ENCODE measurements around the gene SLCO2A1.
A peak's percentile ranks its signal among the peaks of the same experiment; 100 is the strongest.

The SLCO2A1 gene

DNA sequence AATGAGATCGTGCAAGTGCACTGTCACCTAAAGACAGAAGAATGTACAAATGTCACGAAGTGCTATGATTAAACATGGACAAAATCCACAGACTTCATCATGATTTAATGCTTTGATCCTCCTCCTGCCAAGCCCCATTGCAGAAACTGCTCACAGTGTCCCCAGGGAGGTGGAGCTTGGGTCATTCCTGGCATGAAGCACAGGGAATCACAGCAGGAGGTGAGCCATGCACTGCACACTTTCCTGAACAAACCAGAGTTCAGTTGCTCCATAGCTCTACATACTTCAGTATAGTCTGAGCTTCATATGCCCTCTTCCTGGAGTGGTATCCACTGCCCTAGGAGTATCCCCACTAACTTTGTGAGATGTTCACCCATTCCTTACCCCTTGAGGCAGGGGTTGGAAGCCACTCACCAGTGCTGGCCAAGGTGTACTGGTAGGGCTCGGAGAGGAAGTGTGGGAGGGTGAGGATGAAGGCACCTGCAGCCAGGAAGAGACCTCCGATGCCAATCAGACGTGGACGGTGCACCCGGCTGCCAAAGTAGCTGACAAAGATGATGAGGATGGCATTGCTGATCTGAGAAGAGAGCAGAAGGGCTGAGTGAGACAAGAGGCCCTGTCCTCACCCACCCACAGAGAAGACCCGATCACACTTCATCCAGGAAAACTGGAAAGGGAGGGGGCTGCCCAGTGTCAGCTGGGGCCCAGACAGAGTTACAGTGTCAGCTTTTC is 56.3 kb downstream of the SLCO2A1 start:
- no peak for DNase-seq

DNA sequence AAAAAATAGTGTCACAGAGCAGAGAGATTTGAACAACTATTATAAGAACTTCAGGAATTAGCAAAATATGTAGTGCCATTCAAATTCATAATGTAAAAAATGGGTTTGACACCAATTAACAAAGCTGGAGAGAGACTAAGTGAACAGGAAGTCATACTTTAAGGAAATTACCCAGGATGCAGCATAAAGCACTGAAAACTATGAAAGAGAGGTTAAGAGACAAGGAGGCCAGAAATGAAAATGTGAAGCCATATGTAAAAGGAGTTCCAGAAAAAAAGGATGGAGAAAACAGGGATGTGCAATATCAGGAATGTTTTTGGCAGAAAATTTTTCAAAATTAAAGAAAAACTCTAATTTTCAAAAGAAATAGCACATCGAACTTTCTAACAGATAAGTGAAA is 57.6 kb downstream of the SLCO2A1 start:
- no peak for DNase-seq

DNA sequence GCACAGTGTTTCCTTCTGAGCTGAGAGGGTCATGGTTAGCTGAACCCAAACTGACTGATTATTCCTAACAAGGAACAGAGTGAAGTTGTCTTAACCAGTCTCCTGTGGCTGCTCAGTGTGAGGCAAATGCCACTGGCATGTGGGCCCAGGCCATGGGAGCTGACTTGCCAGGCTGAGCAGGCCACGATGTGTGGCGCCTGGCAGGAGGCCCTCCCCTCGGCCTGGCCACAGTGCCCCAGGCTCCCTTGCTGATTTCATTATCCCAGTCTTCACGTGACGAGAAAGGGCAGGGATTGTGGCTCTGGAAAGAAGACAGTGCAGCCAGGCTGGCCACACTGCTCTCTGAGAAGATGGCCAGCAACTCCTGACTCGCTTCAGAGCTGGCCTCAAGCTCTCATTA is 58.8 kb downstream of the SLCO2A1 start:
- DNase-seq = no peak

DNA sequence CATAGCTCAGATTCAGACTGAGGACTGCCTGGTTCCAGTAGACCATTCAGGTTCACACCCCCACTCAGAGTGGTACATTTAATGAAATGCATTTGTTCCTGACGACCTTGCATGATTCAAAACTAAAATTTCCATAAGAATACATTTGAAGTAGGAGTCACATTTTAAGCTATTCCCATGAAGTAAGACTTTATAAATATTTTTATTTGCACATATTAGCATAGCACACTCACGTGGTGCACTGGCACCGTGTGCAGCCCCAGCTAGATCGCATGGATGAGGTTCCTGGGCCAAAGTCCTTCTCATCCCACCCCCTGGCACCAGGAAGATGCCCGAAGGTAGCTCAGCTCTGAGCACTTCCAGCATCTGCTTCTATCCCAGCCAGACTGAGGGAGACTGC is 59.4 kb downstream of the SLCO2A1 start:
- DNase-seq = no peak

DNA sequence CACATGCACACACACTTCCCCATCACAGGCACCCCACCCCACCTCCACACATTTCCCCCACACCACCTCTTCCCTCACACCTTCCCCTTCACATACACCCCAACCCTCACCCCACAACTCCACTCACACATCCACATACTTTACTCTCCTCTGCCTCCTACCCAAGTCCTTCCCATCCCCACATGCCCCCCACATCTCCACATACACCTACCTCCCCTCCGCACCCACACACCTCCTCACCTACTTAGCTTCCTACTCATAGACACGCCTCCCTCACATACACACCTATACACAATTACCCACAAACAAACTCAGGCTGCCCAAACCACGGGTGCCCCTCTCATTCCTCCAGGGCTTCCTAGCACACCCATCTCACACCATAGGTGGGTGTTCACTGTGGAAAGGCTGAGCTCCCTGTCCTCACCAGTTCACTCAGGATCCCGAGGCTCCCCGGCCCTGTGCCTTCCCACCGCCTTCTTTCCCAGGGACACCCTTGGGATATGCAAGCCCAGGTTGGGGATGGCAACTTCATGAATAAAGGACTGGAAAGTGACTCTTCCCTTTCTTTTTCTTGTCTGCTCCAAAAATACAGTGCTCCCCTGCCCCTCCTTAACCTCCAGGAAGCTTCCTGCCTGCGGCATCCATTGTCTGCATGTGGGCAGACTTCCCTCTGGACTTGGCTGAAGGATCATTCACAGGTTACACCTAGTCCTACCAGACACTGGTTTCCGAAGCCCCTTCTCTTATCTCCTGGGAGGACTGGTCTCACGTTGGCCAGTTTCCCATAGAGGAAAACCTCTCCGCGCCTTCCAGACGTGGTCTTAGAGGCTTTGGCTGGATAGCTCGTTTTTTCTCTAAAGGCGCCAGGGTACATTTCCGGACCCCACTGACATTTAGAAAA is 61.5 kb downstream of the SLCO2A1 start:
- no peak for DNase-seq

DNA sequence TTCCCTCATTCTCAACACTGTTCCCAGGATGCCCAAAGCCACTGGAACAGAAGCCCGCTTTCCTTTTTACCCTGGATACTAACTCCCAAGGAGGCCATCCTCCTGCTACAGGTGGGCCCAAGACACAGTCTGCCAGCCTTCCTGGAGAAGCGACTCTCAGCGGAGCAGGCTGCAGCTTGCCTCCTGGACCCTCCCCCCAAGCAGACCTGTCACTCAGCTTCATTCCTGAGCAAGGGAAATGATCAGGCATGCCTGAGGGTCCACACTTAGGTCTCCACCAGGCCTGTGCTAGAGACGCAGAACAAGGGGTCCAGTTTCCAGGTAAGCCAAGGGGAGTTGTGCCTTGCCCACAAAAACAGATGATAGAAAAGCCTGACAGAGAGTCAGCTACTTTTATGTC is 62.8 kb downstream of the SLCO2A1 start:
- DNase-seq = no peak

DNA sequence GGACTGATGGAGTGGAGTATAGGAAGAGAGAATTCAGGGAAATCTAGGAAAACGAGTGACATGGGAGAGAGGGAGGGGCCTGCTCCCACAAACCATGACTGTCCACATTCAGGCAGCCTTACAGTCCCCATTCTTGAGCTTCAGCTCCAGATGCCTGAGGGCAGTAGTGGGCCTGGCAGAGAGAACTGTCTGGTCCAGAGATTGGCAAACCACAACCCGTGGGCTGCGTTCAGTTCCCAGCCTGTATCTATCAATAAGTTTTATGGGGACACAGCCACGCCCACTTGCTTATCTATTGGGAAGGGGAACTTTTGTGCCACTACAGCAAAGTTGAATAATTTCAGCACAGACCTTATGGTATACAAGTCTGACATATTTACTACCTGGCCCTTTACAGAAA is 63.8 kb downstream of the SLCO2A1 start:
- DNase-seq = no peak

DNA sequence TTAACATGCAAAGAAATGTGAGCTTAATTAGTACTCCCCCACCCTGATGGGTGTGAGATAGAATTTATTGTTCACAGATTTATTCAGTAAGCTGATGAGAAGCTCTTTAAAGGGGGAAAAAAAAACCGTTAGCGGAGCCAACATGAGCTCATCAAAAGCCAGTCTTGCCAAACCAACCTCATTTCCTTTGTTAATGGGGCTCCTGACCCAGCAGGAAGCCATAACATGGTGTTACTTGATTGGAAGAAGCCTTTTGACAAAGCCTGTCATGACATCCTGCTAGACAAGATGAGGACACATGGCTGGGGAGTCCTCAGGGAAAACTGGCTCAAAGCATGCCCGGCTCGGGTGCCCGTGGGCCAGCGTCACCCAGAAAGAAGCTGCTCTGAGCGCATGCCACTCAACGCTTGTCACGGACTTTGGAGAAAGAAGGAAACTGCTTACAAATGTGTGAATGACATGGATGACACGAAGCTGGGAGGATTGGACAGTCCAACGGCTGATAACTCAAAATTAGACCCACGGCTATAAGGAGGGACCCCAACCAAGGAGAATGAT is 64.6 kb downstream of the SLCO2A1 start:
- DNase-seq = no peak

DNA sequence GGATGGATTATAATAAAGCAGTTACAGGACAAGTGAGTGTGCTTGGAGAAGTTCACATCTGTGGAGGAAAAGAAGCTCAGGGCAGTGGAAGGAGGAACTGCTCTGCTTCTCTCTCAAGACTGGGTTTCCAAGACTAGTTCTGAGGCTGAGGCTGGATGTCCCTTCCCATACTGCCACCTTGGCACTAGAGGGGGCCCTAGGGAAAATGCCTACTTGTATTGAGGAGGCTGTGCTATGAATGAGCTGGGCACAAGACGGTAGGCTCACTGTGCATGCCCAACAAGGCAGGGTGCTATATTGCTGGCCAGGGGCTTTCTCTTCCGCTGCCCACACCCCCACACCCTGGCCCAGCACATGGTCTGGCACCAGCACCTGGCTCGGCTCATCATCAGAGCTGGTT is 65.2 kb downstream of the SLCO2A1 start:
- peak; percentile 4 to 33 for DNase-seq

DNA sequence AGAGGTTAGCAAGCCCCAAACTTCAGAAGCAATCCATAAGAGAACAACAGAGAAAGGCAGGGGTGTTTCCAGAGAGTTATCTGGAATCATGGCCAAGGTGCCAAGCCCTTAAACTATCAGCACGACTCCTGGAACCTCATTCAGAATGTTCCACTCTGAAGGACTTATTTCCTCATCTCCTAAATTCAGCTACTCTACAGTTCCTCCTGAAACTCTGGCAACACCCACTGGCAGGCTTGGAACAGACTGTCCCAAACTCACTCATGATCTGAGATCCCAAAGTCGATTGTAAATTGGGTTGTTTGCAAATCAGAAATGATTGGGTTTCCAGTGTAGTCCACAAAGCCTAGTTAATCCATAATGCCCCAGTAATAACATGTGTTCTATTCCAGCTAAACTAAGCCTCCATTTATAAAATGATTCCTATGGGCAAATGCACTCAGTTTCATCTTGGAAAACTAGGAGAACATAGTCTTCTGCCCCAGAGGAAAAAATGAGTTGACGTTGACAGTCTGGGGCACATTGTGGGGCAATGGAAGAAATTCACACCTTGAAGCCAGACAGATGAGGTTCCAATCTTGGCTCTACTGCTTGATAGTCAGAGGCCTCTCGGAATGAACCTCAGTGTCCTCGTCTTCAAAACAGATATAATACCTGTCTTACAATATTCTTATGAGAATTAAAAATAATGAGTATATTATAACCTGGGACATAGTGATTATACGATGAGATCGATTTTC is 65.9 kb downstream of the SLCO2A1 start:
- no peak for DNase-seq

DNA sequence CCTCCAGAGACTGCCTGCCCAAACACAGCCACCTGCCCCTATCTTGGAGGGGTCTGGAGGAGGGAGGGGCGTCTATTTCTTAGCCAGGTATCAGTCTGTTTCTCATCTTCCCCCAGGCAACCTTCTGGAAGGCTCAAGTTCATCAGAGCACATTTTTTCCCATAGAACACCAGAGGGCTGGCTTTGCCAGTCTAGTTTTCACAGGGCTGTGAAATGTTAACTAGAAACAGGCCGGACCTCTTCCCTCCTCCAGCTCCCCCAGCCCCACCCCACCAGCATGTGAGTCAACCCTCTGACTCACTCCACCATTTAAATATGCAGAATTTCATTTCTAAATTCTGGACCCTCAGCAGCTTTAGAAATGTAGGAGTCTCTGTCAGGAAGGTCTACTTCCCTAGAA is 66.9 kb downstream of the SLCO2A1 start:
- no peak for DNase-seq

DNA sequence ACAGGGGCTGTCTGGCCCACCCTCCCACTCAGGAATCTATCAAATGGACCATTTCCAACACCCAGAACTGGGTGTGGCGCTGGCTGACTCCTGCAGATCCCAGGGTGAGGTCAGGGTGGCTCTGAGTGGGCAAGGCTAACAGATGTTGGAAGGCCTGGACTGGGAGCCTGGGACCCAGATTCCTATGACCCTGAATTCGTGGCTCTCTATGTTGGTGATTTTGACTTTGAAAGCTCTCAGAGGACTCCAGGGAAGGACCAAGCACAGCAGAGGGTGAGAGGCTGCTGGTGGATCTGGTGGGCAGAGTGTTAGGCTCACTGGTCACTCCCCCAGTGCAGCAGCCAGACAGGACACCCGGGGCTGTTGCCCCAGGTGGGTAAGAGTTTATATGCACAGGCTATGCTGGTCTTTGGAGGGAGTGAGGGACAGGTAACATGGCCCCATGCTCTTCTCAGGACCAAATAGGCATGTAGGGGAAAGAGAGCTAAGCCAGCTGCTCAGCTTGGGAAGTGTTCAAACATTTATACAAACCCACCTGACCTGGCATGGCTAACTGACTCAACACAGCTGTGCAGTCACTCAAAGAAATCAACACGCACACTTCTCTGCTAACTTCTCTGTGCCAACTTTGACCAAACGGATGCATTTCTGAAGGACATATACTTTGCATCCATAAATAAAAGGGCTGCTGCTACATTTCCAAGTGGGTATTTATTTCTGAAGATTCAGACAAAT is 71.5 kb downstream of the SLCO2A1 start:
- no peak for DNase-seq

DNA sequence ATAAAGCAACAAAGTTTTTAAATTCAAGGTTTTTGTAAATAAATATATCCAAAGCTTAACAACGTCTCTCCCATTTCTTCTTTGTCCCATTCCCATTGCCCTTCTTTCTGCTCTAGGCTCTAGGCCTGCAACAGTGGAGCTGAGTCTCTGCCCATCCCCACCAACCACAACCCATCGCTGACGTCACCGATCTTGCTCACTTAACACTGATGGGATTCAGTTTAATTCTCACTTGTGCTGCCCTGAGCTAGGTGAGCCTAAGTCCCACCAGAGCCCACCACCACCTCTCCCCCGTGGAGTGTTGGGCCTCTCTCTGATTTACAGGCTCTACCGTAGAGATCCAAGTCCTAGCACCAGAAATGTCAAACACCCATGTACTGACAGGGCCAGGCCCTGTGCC is 72.7 kb downstream of the SLCO2A1 start:
- no peak for DNase-seq

DNA sequence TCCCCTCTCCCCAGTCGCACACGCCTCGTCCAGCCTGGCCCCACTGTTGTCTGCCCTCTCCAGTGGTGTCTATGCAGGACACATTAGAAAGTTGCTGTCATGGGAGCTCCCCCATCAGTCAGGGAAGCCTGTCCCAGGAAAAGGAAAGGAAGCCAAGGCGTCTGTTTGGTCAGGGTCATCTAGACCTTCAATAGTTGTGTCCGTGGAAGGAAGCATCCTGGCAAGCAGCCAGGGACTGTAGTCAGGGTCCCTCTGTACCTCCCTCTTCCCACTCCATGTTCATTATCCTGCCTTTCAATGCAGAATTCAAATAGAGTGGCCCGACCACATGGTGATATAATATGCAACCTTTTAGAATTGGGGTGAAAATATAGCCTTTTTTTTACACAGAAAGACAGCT is 73.4 kb downstream of the SLCO2A1 start:
- DNase-seq = no peak

DNA sequence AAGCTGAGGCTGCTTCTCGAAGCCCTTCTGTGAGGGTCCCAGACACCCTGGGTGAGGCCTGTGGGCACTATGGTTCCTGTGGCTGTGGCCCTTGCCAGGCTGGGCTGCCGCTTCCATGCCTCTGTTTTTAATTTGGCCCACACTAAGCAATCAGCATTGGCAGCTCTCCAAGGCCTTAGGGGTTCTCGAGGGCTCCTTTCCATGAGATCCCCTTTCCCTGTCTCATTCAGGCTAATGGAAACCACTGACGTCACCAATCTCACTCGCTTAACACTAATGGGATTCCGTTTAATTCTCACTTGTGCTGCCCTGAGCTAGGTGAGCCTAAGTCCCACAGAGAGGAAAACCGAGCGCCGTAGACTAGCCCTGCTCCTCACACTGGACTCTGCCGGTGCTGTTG is 73.8 kb downstream of the SLCO2A1 start:
- peak; percentile 66 to 89 for DNase-seq

DNA sequence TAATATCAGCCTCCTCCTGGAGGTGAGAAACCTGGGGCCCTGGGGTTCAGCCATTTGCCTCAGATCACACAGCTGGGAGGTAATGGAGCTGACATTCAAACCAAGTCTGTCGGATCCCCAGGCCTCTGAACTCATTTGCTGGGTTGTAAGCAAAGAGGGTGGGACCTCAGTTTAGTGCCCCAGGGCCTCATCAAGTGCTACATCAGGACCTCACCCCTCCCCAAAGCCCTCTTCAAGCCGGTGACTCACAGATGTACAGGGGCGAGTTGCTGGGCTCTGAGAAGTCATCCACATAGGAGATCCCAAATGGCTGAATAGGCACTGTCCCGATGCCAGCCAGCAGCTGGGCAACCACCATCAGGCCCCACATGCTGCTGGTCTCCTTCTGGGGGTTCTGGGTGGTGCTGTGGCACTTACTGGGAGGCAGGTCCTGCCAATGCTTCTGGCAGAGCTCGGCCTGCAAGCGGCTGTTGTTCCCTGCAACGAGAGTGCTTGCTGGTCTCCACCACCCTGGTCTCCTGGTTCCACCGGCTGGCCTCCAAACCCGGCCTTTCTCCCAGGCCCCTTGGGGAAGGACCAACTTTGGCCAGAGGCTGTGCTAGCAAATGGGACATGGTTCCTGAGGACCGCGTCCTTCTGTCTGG is 74.9 kb downstream of the SLCO2A1 start:
- DNase-seq = no peak

DNA sequence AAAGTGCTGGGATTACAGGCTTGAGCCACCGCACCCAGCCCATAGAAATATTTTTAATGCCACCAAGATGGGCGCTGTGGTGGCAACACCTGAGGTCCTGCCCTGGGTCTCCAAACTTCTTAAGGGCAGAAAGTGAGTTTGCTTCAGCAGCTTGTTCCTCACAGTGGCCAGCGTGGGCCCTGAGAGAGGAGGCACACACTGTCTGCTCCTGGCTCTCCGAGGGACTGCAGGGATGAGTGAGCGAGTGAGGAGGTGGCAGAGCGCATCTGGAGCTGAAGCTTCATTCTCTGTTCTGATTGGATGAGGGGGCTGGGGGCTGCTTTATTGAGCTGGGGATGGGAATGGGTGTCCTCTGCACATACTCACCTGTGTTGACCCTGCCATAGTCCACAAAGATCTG is 76.4 kb downstream of the SLCO2A1 start:
- DNase-seq = no peak

DNA sequence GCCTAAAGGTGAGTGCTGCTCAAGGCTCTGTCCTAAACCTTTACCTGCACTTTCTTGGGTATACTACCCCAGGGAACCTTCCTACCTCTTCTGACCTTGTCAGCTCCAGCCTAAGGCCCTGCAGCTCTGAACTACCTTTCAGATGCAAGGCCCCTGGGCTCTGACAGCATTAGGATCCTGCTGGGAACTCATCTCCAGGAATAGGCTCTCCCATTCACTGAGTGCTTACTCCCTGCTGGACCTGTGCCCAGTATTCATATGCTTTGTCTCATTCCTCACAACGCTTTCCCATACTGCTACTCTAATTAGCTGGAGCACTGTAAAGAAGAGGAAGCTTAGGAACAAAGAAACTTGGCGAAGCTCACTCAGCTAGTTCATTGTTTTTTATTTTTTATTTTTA is 80.3 kb downstream of the SLCO2A1 start:
- DNase-seq = peak in 1 of 2 experiments; percentile 26

DNA sequence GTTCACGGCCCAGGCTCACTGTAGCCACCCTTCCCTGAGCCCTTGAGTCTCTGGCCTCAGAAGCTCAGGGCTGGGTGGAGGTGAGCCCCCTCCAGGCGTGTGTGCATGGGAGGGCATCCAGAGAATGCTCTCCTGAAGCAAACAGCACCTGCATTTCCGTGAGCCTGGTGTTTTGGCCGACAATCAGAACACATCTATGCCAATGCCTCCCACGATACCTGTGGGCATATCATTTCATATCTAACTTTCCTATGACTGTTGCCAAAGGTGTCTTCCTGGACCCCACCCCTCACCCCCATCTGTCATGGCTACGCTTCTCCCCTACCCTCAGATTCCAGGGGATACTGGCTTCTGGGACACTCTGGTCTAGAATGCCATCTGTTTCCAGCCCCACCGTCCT is 80.7 kb downstream of the SLCO2A1 start:
- DNase-seq = no peak

DNA sequence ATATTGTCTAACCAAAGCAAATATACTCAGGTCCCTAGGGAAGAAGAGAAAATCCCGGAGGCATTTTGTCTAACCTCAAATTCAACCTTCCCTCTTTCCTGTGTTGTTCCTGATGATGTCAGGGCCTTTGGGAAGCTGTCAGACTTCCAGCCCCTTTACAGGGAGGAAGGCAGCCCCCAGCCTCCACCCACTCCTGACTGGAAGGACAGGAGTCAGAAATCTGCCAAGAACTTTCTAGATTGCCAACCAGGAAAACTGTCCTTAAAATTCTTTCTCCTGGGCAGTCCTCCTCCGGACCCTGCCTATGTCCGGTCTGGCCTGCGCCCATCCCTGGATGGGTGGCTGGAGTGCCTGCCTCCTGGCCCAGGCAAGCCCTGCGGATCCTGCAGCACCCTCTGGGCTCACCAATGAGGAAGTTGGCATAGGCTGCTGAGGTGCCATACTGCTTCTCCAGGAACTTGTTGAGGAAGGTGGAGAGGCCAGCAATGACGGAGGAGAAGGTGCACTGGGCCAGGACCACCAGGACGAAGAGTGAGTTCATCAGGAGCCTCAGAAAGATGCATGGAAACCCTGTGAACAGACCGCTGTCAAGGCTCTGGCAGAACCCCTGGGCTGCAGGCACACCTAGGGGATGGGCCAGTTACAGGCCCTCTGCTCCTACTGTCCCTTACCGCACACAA is 81.5 kb downstream of the SLCO2A1 start:
- no peak for DNase-seq

DNA sequence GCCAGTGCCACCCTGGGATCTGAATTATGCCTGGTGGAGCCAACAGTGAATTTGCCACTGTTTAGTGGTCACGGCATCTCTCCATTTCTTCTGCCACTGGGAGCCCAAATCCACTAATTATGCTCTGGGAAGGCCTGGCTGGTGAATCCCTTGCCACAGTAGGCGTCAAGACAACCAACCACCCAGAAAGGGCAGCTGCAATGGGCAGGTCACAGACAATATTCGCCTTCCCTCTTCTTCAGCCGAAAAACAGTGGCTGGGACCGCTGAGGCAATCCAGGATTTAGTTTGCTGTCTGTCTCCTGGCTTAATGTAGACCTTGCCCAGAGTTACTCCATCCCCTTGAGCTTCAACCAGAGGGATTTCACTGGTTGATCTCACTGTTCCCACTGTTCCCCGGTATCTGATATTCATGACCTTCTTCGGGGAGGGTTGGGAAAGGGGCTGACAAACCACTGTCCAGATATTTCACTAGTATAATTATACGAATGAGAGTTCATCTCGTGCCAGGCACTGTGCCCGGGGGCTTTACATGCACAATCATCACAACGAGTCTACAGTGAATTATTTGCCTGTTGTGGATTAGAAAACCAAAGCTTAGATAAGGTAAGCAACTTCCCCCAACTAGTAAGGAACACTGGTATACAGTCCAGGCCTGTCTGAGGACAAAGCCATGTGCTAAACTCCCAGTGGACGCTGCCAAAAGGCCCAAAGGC is 84.2 kb downstream of the SLCO2A1 start:
- no peak for DNase-seq

All from NCI-H524 (cell line).